Activated CD4-positive, alpha-beta T cell treated with anti-CD3 and anti-CD28 coated beads for 48 hours (primary cell): Measurements from ENCODE around the gene S100A8.
"Not testable (repeated sequence)": the region's sequence is repeated elsewhere in the genome, so short reads cannot be mapped to it uniquely, and the experiment has no call there.

Source experiments
- DNase-seq: peaks from one replicate; pipeline ENCODE4 v3.0.0-alpha.2; 2020

The S100A8 gene

GRCh38 chr1:153390938-153391710 is at the start of gene S100A8:
TSS of gene S100A8 (minus strand) at chr1:153391073. CDS start at chr1:153390535, 538 bp downstream.
- DNase-seq: no peak

- DNase-seq: no peak
Measured at GRCh38 chr1:153439273-153439672, 48.4 kb upstream of the S100A8 start.

- DNase-seq: no peak
Measured at GRCh38 chr1:153438599-153438998, 47.7 kb upstream of the S100A8 start.

DNA sequence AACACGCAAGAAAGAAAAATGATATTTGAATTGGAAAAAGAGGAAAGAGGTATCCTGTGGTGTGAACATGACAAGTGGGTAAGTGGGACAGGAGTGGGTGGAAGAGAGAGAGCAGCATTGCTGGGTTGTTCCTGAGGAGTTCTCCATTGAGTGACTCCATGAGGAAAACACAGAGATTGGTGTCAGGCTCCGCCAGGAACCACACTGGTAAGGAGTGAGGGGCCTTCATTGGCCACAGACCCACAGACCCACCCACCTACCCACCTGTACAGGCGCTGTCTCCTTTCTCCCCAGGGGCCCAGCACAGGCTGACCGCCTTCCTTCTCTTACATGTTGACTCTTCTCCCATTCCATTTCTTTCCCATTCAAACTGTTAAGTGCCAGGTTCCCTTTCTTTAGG is 46.4 kb upstream of the S100A8 start:
- no peak for DNase-seq

DNA sequence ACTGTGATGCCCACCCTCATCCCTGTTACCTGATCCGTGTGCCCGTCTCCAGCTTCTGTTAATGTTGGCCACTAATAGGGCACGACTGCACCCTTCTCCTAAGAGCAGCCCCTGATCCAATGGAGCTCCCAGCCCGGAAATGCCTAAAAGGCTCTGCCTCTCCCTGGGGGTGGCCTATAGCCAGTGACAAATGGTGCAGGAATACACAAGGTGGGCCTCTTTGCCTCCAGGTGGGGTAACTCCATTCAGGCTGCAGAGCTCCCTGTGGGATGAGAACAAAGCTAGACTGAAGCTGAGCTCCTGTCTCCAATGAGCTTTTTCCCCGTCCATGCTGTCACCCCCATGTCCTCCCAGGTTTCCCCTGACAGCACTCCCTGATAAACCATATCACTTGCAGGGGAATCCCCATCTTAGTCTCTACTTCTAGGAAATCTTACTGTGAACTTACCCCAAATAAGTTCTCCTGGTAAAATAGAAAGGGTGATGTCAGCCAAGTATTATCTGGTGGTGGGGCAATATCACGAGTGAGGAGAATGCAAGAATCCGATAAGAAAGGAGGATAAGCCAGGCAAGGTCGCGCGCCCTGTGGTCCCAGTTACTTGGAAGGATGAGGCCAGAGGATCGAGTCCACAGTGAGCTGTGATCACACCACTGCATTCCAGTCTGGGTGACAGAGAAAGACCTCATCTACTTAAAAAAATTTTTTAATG is 44.0 kb upstream of the S100A8 start:
- DNase-seq: no peak

DNA sequence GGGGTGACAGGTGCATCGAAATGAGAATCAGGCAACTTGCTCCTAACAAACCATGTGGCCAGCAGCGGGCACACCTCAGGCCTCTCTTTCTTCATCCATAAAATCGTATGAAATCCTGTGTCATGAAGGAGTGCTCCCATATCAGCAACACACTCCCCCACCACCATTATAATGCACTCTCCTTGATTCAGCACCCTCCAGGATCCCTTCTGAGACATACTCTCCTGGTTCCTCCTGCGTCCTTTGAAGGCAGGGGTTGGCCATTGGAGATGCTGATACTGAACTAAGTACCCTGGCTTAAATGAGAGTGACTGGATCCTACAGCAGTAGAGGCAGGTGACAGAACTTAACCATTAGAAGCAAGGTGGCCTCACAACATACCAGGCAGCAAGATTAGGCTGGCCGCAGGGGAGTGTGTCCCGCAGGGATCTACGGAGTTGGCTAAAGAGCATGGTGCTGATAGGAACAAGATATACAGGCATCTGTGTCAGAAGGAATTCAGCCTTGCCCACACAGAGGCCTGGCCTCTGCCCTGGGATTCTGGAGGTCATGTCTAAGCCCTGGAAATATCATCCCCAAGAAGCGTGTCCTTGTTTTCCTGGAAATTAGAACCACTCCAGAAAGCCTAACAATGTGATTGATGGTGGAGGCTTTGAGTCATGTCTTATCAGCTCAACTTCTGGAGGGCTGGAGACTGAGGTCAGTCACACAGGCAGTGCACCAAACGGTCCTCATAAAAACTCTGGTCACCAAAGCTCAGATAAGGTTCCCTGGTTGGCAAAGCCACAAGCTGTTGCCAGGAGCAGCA is 42.2 kb upstream of the S100A8 start:
- DNase-seq: no peak

DNA sequence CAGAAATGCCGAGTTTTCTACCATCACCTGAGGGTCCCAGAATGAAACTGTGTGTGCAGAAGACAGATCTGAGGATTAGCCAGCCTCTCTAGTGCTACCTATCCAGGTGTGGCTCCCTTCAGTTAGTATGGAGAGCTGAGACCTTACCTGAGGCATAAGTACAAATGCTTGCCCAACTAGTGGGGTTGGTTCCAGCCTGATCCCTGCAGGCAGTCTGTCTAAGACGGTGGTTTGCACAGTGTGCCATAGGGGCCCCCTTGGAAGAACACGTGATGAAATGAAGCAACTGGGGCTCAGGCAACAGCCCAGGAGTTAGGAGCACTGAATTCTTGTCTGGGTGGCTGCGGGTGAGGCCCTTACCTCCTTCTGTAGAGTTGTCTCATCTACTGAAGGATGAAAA is 41.1 kb upstream of the S100A8 start:
- no peak for DNase-seq

DNA sequence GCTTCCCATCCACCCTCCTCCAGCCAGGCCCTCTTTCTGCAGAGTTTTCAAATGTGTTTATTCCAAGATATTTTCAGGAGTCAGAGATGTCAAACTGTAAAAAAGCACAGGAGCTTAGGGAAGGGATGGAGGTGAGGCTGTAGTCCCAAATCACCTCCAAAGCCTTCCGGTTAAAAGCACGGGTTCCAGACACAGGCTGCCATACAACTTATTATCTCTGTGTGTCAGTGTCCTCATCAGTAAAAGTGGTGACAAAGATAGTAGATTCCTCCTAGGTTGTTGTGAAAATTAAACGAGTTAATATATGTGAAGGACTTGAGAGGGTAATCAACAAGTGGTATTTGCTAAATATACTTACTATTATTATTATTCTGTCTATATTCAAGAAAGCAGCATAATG is 40.6 kb upstream of the S100A8 start:
- DNase-seq: no peak

DNA sequence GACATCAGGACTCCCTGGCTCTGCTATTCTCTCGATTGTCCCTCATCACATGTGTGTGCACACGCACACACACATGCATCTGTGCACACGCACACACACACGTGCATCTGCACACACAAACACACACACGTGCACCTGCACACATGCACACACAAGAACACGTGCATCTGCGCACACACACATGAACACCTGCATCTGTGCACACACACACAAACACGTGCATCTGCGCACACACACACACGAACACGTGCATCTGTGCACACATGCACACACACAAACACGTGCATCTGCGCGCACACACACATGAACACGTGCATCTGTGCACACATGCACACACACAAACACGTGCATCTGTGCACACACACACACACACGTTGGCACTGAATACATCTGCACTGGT is 40.1 kb upstream of the S100A8 start:
- no peak for DNase-seq

- DNase-seq: no peak
Measured at GRCh38 chr1:153430561-153430960, 39.7 kb upstream of the S100A8 start.

DNA sequence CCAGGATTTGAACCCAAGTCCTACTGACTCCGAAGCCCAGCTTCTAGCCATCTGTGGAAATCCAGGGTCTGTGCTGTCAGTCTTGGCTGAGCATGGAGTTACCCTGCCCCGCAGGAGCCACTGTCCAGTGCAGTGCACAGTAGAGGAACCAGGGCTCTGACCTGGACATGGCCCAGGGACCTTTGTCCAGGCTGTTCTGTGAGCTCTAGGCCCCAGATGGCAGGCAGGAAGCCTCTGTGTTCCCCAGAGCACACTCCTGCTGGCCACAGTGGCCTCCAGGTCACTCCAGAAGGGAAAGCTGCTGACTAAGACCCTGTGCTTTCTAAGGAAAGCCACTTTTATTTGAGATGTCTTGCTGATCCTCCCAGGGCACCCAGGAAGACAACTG is 39.3 kb upstream of the S100A8 start:
- DNase-seq: no peak

GRCh38 chr1:153429266-153430165 is 38.6 kb upstream of the S100A8 start:
- no peak for DNase-seq

DNA sequence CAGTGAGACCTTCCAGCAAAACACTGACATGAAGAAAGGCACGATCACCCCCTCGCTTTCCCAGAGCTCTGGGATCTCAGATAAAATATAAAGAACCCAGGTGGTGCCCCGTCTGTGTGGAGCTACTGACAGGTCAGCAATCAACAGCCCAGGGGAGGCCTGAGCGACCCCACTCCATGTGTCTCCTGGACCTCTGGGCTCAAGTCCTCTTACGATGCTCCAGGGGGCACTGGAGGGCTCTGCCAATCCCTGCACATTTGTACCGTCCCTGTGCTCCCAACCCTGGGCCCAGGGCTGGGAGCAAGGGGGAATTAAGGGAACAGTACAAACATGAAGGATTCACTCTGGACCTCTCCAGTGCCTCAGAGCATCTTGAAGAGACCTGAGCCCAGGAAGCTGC is 37.9 kb upstream of the S100A8 start:
- no peak for DNase-seq

GRCh38 chr1:153428073-153428638 is 37.3 kb upstream of the S100A8 start:
- no peak for DNase-seq

DNA sequence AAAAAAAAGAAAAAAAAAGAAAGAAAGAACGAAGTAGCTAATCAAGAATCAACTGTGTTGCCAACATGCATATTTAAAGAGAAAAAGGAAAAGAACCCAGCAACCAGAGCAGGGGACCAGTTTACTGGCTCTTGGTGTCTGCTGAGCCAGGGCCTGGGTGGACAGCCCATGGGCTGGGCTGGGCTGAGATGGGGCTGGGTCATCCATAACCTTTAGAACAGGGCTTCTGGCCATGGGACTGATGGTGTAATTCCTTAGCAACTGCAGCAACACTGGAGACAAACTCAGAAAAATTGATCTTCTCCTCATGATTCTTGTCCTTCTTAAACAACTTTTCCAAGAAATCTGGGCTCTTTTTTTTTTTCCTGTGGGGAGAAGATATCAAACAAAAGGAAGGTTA is 35.9 kb upstream of the S100A8 start:
- no peak for DNase-seq

- DNase-seq: peak; percentile 72
Measured at GRCh38 chr1:153422450-153423068, 31.7 kb upstream of the S100A8 start.

DNA sequence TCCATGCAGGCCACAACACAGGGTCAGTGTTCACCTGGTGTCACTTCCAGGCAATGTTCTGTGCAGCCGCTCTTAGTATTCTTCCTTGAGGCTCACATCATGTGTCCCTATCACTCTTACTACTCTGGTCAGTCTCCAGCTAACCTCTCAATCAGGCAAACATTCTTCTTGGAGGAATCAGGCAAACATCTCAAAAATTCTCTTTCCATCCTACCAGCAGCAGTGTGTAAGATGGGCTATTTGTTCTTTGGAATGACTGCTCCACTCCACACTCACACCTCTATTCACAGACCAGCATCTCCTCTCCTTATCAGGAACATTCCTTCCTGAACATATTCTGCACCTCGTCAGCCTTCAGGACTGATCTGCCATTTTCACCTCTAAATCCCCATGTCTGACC is 29.4 kb upstream of the S100A8 start:
- no peak for DNase-seq

- not testable (repeated sequence) for DNase-seq
Measured at GRCh38 chr1:153419436-153419793, 28.5 kb upstream of the S100A8 start.

- DNase-seq: not testable (repeated sequence)
Measured at GRCh38 chr1:153418758-153419435, 28.0 kb upstream of the S100A8 start.

- no peak for DNase-seq
Measured at GRCh38 chr1:153417136-153417888, 26.4 kb upstream of the S100A8 start.
